ENCODE measurements around the gene TMEM217.

GRCh38 chr6:37239526-37239925 lies 18.4 kb downstream of the TMEM217 start:
- TF ChIP-seq CTCF (IDR thresholded peaks at IDR 0.05; ENCODE audit: low read depth, low read length) (no peak), EZH2phosphoT487 (IDR thresholded peaks at IDR 0.05; ENCODE audit: low read depth) (no peak)

Measured in OCI-LY3 (cell line).